Measurements from ENCODE around the gene SMIM27.

- TF ChIP-seq, protein P1, sequence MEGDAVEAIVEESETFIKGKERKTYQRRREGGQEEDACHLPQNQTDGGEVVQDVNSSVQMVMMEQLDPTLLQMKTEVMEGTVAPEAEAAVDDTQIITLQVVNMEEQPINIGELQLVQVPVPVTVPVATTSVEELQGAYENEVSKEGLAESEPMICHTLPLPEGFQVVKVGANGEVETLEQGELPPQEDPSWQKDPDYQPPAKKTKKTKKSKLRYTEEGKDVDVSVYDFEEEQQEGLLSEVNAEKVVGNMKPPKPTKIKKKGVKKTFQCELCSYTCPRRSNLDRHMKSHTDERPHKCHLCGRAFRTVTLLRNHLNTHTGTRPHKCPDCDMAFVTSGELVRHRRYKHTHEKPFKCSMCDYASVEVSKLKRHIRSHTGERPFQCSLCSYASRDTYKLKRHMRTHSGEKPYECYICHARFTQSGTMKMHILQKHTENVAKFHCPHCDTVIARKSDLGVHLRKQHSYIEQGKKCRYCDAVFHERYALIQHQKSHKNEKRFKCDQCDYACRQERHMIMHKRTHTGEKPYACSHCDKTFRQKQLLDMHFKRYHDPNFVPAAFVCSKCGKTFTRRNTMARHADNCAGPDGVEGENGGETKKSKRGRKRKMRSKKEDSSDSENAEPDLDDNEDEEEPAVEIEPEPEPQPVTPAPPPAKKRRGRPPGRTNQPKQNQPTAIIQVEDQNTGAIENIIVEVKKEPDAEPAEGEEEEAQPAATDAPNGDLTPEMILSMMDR (IDR thresholded peaks at IDR 0.05): no peak
- TF ChIP-seq EZH2 (IDR thresholded peaks at IDR 0.05; ENCODE audit: borderline replicate concordance, insufficient read depth, low read depth, low read length, poor library complexity, severe bottlenecking): no peak
These were observed 18.1 kb downstream of the SMIM27 start for GRCh38 chr9:32570262-32570661.

Data from B cell (primary cell).